ENCODE measurements around the gene PTH2R.
"Not testable (repeated sequence)": the region's sequence is repeated elsewhere in the genome, so short reads cannot be mapped to it uniquely, and the experiment has no call there.

Gene PTH2R

DNA sequence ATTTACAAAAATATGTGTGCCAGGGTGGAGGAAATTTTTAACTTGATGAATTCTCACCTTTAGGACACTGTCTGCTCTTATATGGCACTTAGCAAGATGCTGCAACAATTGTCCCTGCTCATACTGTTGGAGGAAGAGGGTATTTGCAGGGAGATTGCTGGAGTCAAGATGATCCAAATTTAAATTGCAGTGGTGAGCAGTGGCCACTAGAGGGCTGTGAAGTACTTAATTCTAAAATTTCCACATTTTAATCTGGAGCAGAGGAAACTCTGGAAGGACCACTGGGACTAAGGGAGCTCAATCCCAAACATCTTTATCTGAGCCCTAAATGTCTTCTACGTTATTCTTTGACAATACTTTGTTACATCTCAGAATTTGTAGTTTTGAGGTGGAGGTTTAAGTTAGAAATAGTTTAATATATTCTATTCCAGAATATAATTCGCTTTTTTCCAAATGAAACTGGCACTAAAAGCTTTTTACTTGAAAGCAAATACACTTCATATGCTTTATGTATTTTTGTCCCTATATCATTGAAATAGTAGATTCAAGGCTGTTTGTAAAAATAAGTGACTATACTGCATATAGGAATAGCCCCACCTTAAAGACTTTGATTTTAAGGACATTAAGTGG lies 33.0 kb upstream of the PTH2R start:
- Histone ChIP-seq H2AFZ (ENCODE audit: low read depth, low read length) (no peak overlapping the region), H3K27me3 (ENCODE audit: insufficient read depth, low read length) (no peaks in the 10 kb centered on the region)

DNA sequence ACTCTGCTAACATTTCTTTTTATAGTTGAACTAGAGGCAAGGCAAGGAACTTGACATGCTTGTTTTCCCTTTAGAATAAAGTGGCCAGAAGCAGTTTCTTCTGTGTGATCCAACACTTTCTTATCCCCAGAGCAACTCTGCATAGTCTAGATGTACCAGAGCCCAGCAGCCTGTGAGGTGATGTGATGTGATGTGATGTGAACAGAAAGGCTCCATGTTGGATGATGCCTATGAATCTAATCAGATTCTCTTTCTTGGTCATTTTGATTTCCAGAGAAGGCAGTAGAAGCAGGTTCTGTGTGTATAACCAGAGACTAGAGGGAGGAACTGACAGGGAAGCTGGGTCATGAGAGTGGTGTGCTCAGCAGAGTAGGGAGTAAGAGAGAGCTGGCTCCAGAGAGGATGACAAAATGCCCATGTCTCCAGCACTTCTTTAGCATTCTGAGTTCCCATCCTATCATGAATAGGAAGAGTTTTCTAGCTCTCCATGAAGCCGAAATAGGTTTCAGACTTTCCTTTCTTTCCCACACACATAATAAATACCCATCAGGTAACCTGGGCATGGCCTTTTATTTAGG lies 31.0 kb upstream of the PTH2R start:
- H2AFZ ChIP-seq (ENCODE audit: low read depth, low read length): no peak overlapping the region
- peaks cover 2% of the 10 kb centered on the region for H3K9me3 ChIP-seq (ENCODE audit: low read length)
- no peak overlapping the region for H3K4me3 ChIP-seq (ENCODE audit: low read length)
- H3K27me3 ChIP-seq (ENCODE audit: insufficient read depth, low read length): no peaks in the 10 kb centered on the region
- H3K4me1 ChIP-seq (ENCODE audit: insufficient read depth, low read length): peaks cover 14% of the 10 kb centered on the region
- no peaks in the 10 kb centered on the region for H3K36me3 ChIP-seq (ENCODE audit: insufficient read depth, low read length)

More for the DNA sequence above, 33.0 kb upstream of the PTH2R start:
- peaks cover 4% of the 10 kb centered on the region for H3K9me3 ChIP-seq (ENCODE audit: low read length)
- H3K4me3 ChIP-seq (ENCODE audit: low read length): no peak overlapping the region
- no peaks in the 10 kb centered on the region for H3K36me3 ChIP-seq (ENCODE audit: insufficient read depth, low read length)
- H3K4me1 ChIP-seq (ENCODE audit: insufficient read depth, low read length): peaks cover 14% of the 10 kb centered on the region

- not testable (repeated sequence) for H3K36me3 ChIP-seq (ENCODE audit: insufficient read depth, low read length); H3K4me3 ChIP-seq (ENCODE audit: low read length); H3K27me3 ChIP-seq (ENCODE audit: insufficient read depth, low read length); H3K9me3 ChIP-seq (ENCODE audit: low read length); H2AFZ ChIP-seq (ENCODE audit: low read depth, low read length)
- H3K4me1 ChIP-seq (ENCODE audit: insufficient read depth, low read length): peaks cover 11% of the 10 kb centered on the region
Measured at GRCh38 chr2:208377344-208377860, 29.2 kb upstream of the PTH2R start.

DNA sequence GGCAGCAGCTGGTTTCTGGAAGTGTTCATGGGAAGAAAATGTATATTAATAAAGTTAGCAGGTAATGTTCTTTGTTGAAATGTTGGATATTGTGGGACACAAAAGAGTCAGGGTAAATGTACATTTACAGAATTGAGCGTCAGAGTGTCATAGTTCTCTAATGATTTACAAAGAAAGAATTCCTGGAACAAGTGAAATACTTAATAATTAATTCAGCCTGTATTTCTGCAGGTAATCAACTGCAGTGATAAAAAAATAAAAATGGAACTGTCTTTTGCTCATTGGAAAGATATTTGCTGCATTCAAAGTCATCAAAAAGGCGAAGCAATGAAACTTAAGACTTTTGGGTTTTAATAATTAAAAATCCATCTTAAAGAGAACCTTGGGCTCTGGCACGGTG lies 27.4 kb upstream of the PTH2R start:
- peaks cover 2% of the 10 kb centered on the region for H3K9me3 ChIP-seq (ENCODE audit: low read length)
- peaks cover 11% of the 10 kb centered on the region for H3K4me1 ChIP-seq (ENCODE audit: insufficient read depth, low read length)
- no peaks in the 10 kb centered on the region for H3K36me3 ChIP-seq (ENCODE audit: insufficient read depth, low read length)
- no peak overlapping the region for H2AFZ ChIP-seq (ENCODE audit: low read depth, low read length)
- no peaks in the 10 kb centered on the region for H3K27me3 ChIP-seq (ENCODE audit: insufficient read depth, low read length)
- H3K4me3 ChIP-seq (ENCODE audit: low read length): no peak overlapping the region

- Histone ChIP-seq H3K4me1 (ENCODE audit: insufficient read depth, low read length) (no peaks in the 10 kb centered on the region), H2AFZ (ENCODE audit: low read depth, low read length) (no peak overlapping the region), H3K9me3 (ENCODE audit: low read length) (no peaks in the 10 kb centered on the region), H3K36me3 (ENCODE audit: insufficient read depth, low read length) (no peaks in the 10 kb centered on the region), H3K4me3 (ENCODE audit: low read length) (no peak overlapping the region), H3K27me3 (ENCODE audit: insufficient read depth, low read length) (no peaks in the 10 kb centered on the region)
Measured at GRCh38 chr2:208384637-208385036, 22.0 kb upstream of the PTH2R start.

- no peaks in the 10 kb centered on the region for H3K36me3 ChIP-seq (ENCODE audit: insufficient read depth, low read length)
- no peaks in the 10 kb centered on the region for H3K4me1 ChIP-seq (ENCODE audit: insufficient read depth, low read length)
- H3K9me3 ChIP-seq (ENCODE audit: low read length): no peaks in the 10 kb centered on the region
- H2AFZ ChIP-seq (ENCODE audit: low read depth, low read length): no peak overlapping the region
- H3K27me3 ChIP-seq (ENCODE audit: insufficient read depth, low read length): no peaks in the 10 kb centered on the region
- H3K4me3 ChIP-seq (ENCODE audit: low read length): no peak overlapping the region
Measured at GRCh38 chr2:208386541-208386940, 20.1 kb upstream of the PTH2R start.

DNA sequence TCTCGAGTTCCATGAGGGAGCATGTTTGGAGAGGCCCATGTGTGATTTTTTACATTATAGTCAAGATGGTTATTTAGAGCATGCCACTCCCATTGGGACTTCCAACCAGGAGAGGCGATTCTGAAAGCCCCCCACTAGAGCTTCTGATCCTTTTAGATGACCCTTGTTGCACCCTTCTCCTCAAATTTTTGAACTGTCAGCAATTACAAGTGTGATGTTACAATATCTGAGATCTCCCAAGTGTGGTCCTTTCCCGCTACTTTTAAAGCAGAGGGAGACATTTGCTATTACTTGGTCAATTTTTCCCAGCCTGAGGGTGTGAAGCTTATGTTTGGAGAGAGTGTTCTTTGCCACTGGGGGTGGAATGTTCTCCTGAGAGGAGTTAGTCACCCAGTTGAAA lies 16.7 kb upstream of the PTH2R start:
- Histone ChIP-seq H3K9me3 (ENCODE audit: low read length) (peaks cover 10% of the 10 kb centered on the region), H2AFZ (ENCODE audit: low read depth, low read length) (no peak overlapping the region), H3K27me3 (ENCODE audit: insufficient read depth, low read length) (no peaks in the 10 kb centered on the region), H3K4me1 (ENCODE audit: insufficient read depth, low read length) (no peaks in the 10 kb centered on the region), H3K4me3 (ENCODE audit: low read length) (no peak overlapping the region), H3K36me3 (ENCODE audit: insufficient read depth, low read length) (no peaks in the 10 kb centered on the region)

DNA sequence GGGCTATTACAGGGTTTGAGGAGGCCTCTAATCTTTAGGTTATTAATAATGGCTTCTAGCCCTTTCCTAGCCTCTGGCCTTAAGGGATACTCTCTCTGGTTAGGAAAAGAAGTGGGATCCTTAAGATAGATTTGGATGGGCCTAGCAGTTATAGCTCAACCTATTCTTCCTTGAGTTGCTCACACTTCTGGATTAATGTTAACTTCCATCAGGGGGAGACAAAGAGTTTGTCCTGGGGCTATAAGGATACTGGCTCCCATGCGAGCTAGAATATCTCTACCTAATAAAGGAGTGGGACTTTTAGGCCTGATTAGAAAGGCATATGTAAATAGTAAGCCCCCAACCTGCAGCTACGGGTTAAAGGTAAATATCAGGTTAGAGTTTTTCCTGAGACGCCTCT lies 14.3 kb upstream of the PTH2R start:
- H3K4me1 ChIP-seq (ENCODE audit: insufficient read depth, low read length): no peaks in the 10 kb centered on the region
- no peaks in the 10 kb centered on the region for H3K27me3 ChIP-seq (ENCODE audit: insufficient read depth, low read length)
- no peak overlapping the region for H3K4me3 ChIP-seq (ENCODE audit: low read length)
- H3K36me3 ChIP-seq (ENCODE audit: insufficient read depth, low read length): no peaks in the 10 kb centered on the region
- H2AFZ ChIP-seq (ENCODE audit: low read depth, low read length): no peak overlapping the region
- peaks cover 10% of the 10 kb centered on the region for H3K9me3 ChIP-seq (ENCODE audit: low read length)

DNA sequence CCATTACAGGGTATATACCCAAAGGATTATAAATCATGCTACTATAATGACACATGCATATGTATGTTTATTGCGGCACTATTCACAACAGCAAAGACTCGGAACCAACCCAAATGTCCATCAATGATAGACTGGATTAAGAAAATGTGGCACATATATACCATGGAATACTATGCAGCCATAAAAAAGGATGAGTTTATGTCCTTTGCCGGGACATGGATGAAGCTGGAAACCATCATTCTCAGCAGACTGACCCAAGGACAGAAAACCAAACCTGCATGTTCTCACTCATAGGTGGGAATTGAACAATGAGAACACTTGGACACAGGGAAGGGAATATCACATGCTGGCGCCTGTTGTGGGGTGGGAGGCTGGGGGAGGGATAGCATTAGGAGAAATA lies 9.8 kb upstream of the PTH2R start:
- H3K4me3 ChIP-seq (ENCODE audit: low read length); H2AFZ ChIP-seq (ENCODE audit: low read depth, low read length); H3K27me3 ChIP-seq (ENCODE audit: insufficient read depth, low read length); H3K36me3 ChIP-seq (ENCODE audit: insufficient read depth, low read length); H3K4me1 ChIP-seq (ENCODE audit: insufficient read depth, low read length): not testable (repeated sequence)
- peaks cover 10% of the 10 kb centered on the region for H3K9me3 ChIP-seq (ENCODE audit: low read length)

- Histone ChIP-seq H3K9me3 (ENCODE audit: low read length) (peaks cover 4% of the 10 kb centered on the region), H2AFZ (ENCODE audit: low read depth, low read length) (no peak overlapping the region), H3K4me3 (ENCODE audit: low read length) (no peak overlapping the region), H3K27me3 (ENCODE audit: insufficient read depth, low read length) (peaks cover 6% of the 10 kb centered on the region), H3K36me3 (ENCODE audit: insufficient read depth, low read length) (no peaks in the 10 kb centered on the region), H3K4me1 (ENCODE audit: insufficient read depth, low read length) (no peaks in the 10 kb centered on the region)
Measured at GRCh38 chr2:208399201-208399600, 7.4 kb upstream of the PTH2R start.

DNA sequence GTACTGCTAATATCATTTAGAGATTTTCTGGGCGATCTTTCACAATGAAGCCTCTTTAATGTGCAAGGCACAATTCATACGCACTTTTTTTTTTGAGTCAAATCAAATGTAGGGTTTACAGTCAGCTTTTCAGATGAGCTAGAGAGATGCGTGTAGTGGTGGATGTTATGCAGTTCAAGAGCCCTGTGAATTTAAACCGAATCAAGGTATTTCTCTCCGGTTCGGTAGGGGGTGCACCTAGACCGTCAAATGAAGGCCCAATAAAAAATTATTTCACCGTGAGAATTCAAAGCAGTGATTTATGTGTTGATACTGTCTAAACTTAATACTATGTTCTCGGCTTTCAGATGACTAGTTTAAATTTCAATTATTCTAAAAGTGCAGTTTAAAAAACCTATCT lies 1.1 kb downstream of the PTH2R start:
- Histone ChIP-seq H3K27me3 (ENCODE audit: insufficient read depth, low read length) (peaks cover 32% of the 10 kb centered on the region), H3K36me3 (ENCODE audit: insufficient read depth, low read length) (no peaks in the 10 kb centered on the region), H2AFZ (ENCODE audit: low read depth, low read length) (no peak overlapping the region), H3K9me3 (ENCODE audit: low read length) (no peaks in the 10 kb centered on the region), H3K4me1 (ENCODE audit: insufficient read depth, low read length) (no peaks in the 10 kb centered on the region), H3K4me3 (ENCODE audit: low read length) (no peak overlapping the region)

DNA sequence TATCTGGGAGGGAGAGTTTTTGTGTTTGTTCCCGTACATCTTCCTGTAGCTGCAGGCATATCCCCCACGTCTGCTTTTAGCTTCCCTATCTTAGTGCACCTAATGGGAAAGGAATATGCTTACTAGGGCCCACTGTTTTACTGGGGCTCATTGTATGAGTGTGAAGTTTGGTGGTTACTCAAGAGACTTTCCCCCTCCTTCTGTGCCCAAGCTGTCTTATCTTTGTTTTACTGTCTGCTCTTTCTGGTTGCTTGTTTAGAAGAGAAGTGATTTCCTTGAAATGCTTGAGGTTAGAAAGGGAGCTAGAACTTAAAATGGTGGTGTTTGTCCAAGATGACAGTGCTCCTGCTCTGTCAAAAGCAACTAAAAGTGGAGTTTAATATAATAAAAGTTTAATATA lies 7.3 kb downstream of the PTH2R start:
- no peaks in the 10 kb centered on the region for H3K4me1 ChIP-seq (ENCODE audit: insufficient read depth, low read length)
- peaks cover 2% of the 10 kb centered on the region for H3K27me3 ChIP-seq (ENCODE audit: insufficient read depth, low read length)
- H3K9me3 ChIP-seq (ENCODE audit: low read length): no peaks in the 10 kb centered on the region
- no peaks in the 10 kb centered on the region for H3K36me3 ChIP-seq (ENCODE audit: insufficient read depth, low read length)
- H2AFZ ChIP-seq (ENCODE audit: low read depth, low read length): no peak overlapping the region
- H3K4me3 ChIP-seq (ENCODE audit: low read length): no peak overlapping the region

DNA sequence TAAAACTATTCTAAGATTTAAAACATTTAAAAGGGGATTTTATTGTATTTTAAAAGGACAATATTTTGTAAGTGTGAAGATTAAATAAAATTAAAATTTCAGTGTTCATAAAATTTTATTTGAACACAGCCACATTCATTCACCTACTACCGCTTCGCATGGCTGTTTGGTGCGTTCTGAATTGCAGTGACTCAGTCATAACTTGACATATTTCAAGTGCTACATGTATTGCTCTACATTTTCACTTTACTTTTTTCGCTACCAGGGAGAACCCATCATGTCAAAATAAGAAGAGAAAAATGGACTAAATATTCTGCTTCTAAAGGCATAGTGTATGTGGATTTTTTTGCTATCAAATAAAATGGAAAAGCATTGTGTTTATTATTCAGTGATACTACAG lies 8.7 kb downstream of the PTH2R start:
- Histone ChIP-seq H3K27me3 (ENCODE audit: insufficient read depth, low read length) (peaks cover under 1% of the 10 kb centered on the region), H3K4me1 (ENCODE audit: insufficient read depth, low read length) (no peaks in the 10 kb centered on the region), H3K36me3 (ENCODE audit: insufficient read depth, low read length) (no peaks in the 10 kb centered on the region), H2AFZ (ENCODE audit: low read depth, low read length) (no peak overlapping the region), H3K4me3 (ENCODE audit: low read length) (no peak overlapping the region), H3K9me3 (ENCODE audit: low read length) (no peaks in the 10 kb centered on the region)

DNA sequence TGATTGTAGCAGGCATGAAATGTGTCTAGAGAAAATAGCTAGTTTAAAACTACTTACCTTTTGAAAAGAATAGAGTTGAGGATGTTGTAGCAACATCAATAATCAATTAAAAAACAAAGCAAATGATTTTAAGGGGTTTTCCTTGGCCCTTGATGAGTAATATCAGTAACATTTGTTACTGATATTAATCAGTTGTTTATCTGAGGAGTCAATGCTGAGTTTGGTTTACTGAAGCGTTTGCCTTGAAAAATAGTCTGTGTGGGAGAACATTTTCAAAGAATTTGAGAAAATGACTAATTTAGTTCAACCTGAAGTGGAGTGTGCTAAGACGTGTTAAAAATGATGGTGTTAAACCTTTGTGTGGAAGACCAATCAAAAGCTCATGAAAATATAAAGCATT lies 9.3 kb downstream of the PTH2R start:
- no peaks in the 10 kb centered on the region for H3K36me3 ChIP-seq (ENCODE audit: insufficient read depth, low read length)
- no peak overlapping the region for H3K4me3 ChIP-seq (ENCODE audit: low read length)
- no peak overlapping the region for H2AFZ ChIP-seq (ENCODE audit: low read depth, low read length)
- no peaks in the 10 kb centered on the region for H3K4me1 ChIP-seq (ENCODE audit: insufficient read depth, low read length)
- H3K27me3 ChIP-seq (ENCODE audit: insufficient read depth, low read length): no peaks in the 10 kb centered on the region
- no peaks in the 10 kb centered on the region for H3K9me3 ChIP-seq (ENCODE audit: low read length)

Measured in neuron (in vitro differentiated cells).